ENCODE measurements around the gene NDUFB11.

NDUFB11 gene

GRCh38 chrX:47101206-47101605, 43.3 kb downstream of the NDUFB11 start:
- in situ Hi-C loops (cut with MboI; ENCODE audit: low pct_unique_long_range_greater_than_20kb, low sequenced_read_pairs), result no loop called here
- DNase-seq, result no peak

DNA sequence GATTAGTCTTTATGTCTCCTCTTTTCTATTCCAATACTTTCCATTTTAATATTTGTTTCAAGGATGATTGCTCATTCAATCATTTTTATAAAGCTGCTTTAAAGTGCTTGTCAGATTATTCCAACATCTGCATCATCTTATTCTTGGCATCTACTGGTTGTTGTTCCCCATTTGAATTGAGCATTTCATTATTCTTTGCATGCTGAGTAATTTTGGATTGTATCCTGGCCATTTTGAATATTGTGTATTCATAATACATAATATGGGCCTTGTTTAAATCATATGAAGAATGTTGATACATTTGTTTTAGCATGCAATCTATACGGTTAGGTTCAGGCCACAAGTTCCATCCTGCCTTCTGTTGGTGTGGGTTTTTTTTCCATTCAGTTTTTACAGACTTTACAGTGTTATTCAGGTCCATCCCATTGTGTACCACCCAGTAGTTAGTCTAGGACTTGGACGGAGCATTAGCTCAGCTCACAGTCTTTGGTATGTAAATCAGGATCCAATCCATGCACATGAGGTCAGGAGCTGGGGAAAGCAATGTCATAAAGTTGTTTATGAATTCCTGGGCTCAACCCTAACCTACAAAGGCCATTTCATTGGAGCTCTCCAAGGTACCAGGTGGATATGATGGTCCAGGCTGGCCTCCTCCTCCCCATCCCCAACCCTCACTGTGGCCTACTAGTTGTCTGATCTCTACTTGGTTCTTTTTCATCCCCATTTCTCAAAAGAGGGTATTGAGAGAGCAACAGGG, 46.0 kb downstream of the NDUFB11 start:
- DNase-seq, result no peak
- in situ Hi-C loops (cut with MboI; ENCODE audit: low pct_unique_long_range_greater_than_20kb, low sequenced_read_pairs), result no loop called here

DNA sequence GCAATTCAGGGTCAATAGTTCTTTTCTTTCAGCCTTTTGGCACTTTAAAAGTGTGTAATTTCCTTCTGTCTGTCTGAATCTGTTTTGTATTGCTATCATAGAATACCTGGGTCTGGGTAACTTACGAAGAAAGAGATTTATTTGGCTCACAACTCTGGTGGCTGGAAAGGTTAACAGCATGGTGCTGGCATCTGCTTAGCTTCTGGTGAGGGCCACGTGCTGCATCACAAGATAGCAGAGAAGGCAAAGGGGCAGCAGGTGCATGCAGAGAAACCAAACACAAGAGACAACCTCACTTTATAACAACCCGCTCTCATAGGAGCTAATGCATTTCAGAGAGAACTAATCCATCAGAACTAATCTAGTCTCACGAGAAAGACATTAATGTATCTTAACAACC, 47.5 kb downstream of the NDUFB11 start:
- in situ Hi-C loops (cut with MboI; ENCODE audit: low pct_unique_long_range_greater_than_20kb, low sequenced_read_pairs), result no loop called here
- no peak for DNase-seq

- DNase-seq, result no peak
- in situ Hi-C loops (cut with MboI; ENCODE audit: low pct_unique_long_range_greater_than_20kb, low sequenced_read_pairs), result no loop called here
Observed at GRCh38 chrX:47093860-47094259, 50.6 kb downstream of the NDUFB11 start.

DNA sequence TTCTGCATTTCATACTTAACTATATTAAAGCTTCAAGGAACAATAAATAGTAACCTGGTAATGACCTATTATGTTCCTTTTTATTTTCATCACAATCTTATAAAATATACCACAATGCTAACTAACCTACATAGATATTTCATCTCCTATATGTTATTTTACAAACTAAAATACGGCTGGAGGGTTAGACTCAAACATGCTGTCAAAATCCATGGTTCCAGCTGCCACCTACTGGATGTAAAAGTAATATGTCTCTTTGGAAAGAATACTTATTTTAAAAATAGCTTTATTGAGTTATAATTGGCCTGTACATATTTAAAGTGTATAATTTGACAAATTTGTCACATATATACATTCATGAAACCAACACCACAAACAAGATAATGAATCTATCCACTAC, 51.3 kb downstream of the NDUFB11 start:
- in situ Hi-C loops (cut with MboI; ENCODE audit: low pct_unique_long_range_greater_than_20kb, low sequenced_read_pairs), result no loop called here
- DNase-seq, result peak; percentile 37

Measured in KBM-7 (cell line).